Bronchial epithelial cell (primary cell): ENCODE measurements around the gene ALG1L2. TPM values are rescaled to one million over a fixed set of nuclear protein-coding genes. Genes with fewer than 3 reads are reported as not detected.
"Not testable (repeated sequence)": the region's sequence is repeated elsewhere in the genome, so short reads cannot be mapped to it uniquely, and the experiment has no call there.

Experiments
- DNase-seq: peaks from one replicate; pipeline ENCODE4 v3.0.0-alpha.2; 2010; ENCODE audit warnings: low read depth
- FAIRE-seq: peaks from 2 replicates; lab custom pipeline; 2011; peaks lifted over from hg19 to GRCh38; lab: Jason Lieb, UNC
- H3K27me3 ChIP-seq: 2 replicates; pipeline ENCODE4 v1.5.1; 2011; ENCODE audit warnings: low read length; ENCODE audit not compliant: control insufficient read depth, insufficient read depth
- H3K36me3 ChIP-seq: 2 replicates; pipeline ENCODE4 v1.5.1; 2011; ENCODE audit warnings: low read length; ENCODE audit not compliant: control insufficient read depth, insufficient read depth
- H3K4me3 ChIP-seq: 2 replicates; pipeline ENCODE4 v1.5.1; 2011; ENCODE audit warnings: mild to moderate bottlenecking, low read depth, low read length, control low read depth
- CTCF ChIP-seq: IDR thresholded peaks from 2 replicates; pipeline ENCODE4 v1.5.1; 2011; ENCODE audit warnings: mild to moderate bottlenecking, moderate library complexity, low read length, control low read depth, inconsistent platforms; ENCODE audit not compliant: insufficient read depth, severe bottlenecking
- total RNA-seq: library from RNA; depleted of rRNA; stranded (reverse); fragments of >200 nt; gene quantifications from 2 replicates; pipeline ENCODE4 v1.2.1, GENCODE V29; 2014

The ALG1L2 gene
- total RNA-seq, 1 donor from 2014 or later = not detected

- TF ChIP-seq CTCF = no peak
- Histone ChIP-seq H3K4me3 (peak overlapping the region; percentile 78), H3K36me3 (no peaks in the 10 kb centered on the region), H3K27me3 (no peaks in the 10 kb centered on the region)
- no peak for FAIRE-seq
- DNase-seq = peak; percentile 89
Observed at GRCh38 chr3:130111185-130111864, 29.7 kb downstream of the ALG1L2 start.

- H3K4me3 ChIP-seq = peak overlapping the region; percentile 44
- not testable (repeated sequence) for FAIRE-seq, DNase-seq, H3K36me3 ChIP-seq, H3K27me3 ChIP-seq
Observed at GRCh38 chr3:130111865-130112747, 30.5 kb downstream of the ALG1L2 start.

GRCh38 chr3:130112748-130113073 is 31.1 kb downstream of the ALG1L2 start:
- H3K36me3 ChIP-seq, FAIRE-seq, H3K27me3 ChIP-seq, DNase-seq: not testable (repeated sequence)
- H3K4me3 ChIP-seq = peak overlapping the region; percentile 44

- not testable (repeated sequence) for FAIRE-seq, DNase-seq
Observed at GRCh38 chr3:130115400-130115799, 33.8 kb downstream of the ALG1L2 start.

GRCh38 chr3:130117933-130118332 is 36.3 kb downstream of the ALG1L2 start:
- no peak for TF ChIP-seq CTCF
- no peaks in the 10 kb centered on the region for H3K36me3 ChIP-seq
- no peak for DNase-seq
- peaks cover 2% of the 10 kb centered on the region for H3K27me3 ChIP-seq
- no peak overlapping the region for H3K4me3 ChIP-seq
- no peak for FAIRE-seq

More at GRCh38 chr3:130115400-130115799, 33.8 kb downstream of the ALG1L2 start:
- H3K27me3 ChIP-seq, H3K4me3 ChIP-seq, H3K36me3 ChIP-seq: not testable (repeated sequence)

GRCh38 chr3:130119824-130120223 is 38.2 kb downstream of the ALG1L2 start:
- H3K36me3 ChIP-seq, DNase-seq, H3K4me3 ChIP-seq, H3K27me3 ChIP-seq, FAIRE-seq: not testable (repeated sequence)

GRCh38 chr3:130120291-130120690 is 38.7 kb downstream of the ALG1L2 start:
- not testable (repeated sequence) for H3K4me3 ChIP-seq, DNase-seq, FAIRE-seq, H3K27me3 ChIP-seq, H3K36me3 ChIP-seq

- FAIRE-seq, H3K4me3 ChIP-seq, H3K36me3 ChIP-seq, H3K27me3 ChIP-seq: not testable (repeated sequence)
- DNase-seq = peak; percentile 38
Observed at GRCh38 chr3:130122891-130123775, 41.5 kb downstream of the ALG1L2 start.

- DNase-seq, FAIRE-seq: not testable (repeated sequence)
Observed at GRCh38 chr3:130125406-130125805, 43.8 kb downstream of the ALG1L2 start.

GRCh38 chr3:130136337-130136736 is 54.7 kb downstream of the ALG1L2 start:
- not testable (repeated sequence) for DNase-seq, H3K36me3 ChIP-seq, FAIRE-seq, H3K27me3 ChIP-seq, H3K4me3 ChIP-seq

More at GRCh38 chr3:130125406-130125805, 43.8 kb downstream of the ALG1L2 start:
- H3K27me3 ChIP-seq, H3K4me3 ChIP-seq, H3K36me3 ChIP-seq: not testable (repeated sequence)

GRCh38 chr3:130137685-130138084 is 56.1 kb downstream of the ALG1L2 start:
- H3K27me3 ChIP-seq, FAIRE-seq, DNase-seq, H3K36me3 ChIP-seq, H3K4me3 ChIP-seq: not testable (repeated sequence)
